MM.1S (cell line): ENCODE measurements around the gene USP38.
"Not testable (repeated sequence)": the region's sequence is repeated elsewhere in the genome, so short reads cannot be mapped to it uniquely, and the experiment has no call there.

Experiments
- DNase-seq: peaks from one replicate; pipeline ENCODE4 v3.0.0-alpha.2; 2015
- H2AFZ ChIP-seq: fragments of 300-600 bp; sonication (generic); 2 replicates; pipeline ENCODE4 v1.6.0; 2016; ENCODE audit warnings: antibody characterized with exemption, low read length
- H3F3A ChIP-seq: fragments of 300-600 bp; sonication (generic); 2 replicates; pipeline ENCODE4 v1.6.1; 2016; ENCODE audit warnings: mild to moderate bottlenecking, antibody characterized with exemption, low read length, moderate library complexity, mixed read lengths; ENCODE audit not compliant: insufficient read depth
- H3K27ac ChIP-seq: fragments of 300-600 bp; sonication (generic); 2 replicates; pipeline ENCODE4 v1.5.1; 2016; ENCODE audit warnings: mild to moderate bottlenecking, low read length
- H3K27me3 ChIP-seq: fragments of 300-600 bp; sonication (generic); replicated peaks from 2 replicates; pipeline ENCODE4 v1.6.0; 2016; ENCODE audit warnings: low read length; ENCODE audit not compliant: insufficient read depth
- H3K36me3 ChIP-seq: fragments of 300-600 bp; sonication (generic); replicated peaks from 2 replicates; pipeline ENCODE4 v1.6.1; 2016; ENCODE audit warnings: mild to moderate bottlenecking, low read length, mixed read lengths; ENCODE audit not compliant: insufficient read depth
- H3K4me1 ChIP-seq: fragments of 300-600 bp; sonication (generic); 2 replicates; pipeline ENCODE4 v1.6.1; 2016; ENCODE audit warnings: low read length, mixed read lengths
- H3K4me2 ChIP-seq: fragments of 300-600 bp; sonication (generic); 2 replicates; pipeline ENCODE4 v1.6.0; 2016; ENCODE audit warnings: low read depth, low read length
- H3K4me3 ChIP-seq: fragments of 300-600 bp; sonication (generic); 2 replicates; pipeline ENCODE4 v1.5.1; 2016; ENCODE audit warnings: low read length, mixed read lengths
- H3K79me2 ChIP-seq: fragments of 300-600 bp; sonication (generic); 2 replicates; pipeline ENCODE4 v1.6.1; 2016; ENCODE audit warnings: mixed run types, low read length, mixed read lengths
- H3K9ac ChIP-seq: fragments of 300-600 bp; sonication (generic); 2 replicates; pipeline ENCODE4 v1.6.1; 2016; ENCODE audit warnings: low read length, mixed read lengths
- H3K9me2 ChIP-seq: fragments of 300-600 bp; sonication (generic); replicated peaks from 2 replicates; pipeline ENCODE4 v1.6.1; 2016; ENCODE audit warnings: mild to moderate bottlenecking, low read length, mixed read lengths; ENCODE audit not compliant: insufficient read depth
- H3K9me3 ChIP-seq: fragments of 300-600 bp; sonication (generic); replicated peaks from 2 replicates; pipeline ENCODE4 v1.6.1; 2016; ENCODE audit warnings: mild to moderate bottlenecking, low read length, mixed read lengths; ENCODE audit not compliant: insufficient read depth
- H4K20me1 ChIP-seq: fragments of 300-600 bp; sonication (generic); 2 replicates; pipeline ENCODE4 v1.6.1; 2016; ENCODE audit warnings: mild to moderate bottlenecking, low read length, moderate library complexity, mixed read lengths; ENCODE audit not compliant: insufficient read depth
- EZH2 ChIP-seq: fragments of 300-600 bp; sonication (generic); optimal IDR thresholded peaks from 2 replicates; pipeline ENCODE3; 2017; ENCODE audit warnings: low read depth, mild to moderate bottlenecking, antibody characterized with exemption, low read length, mixed read lengths
- EZH2phosphoT487 ChIP-seq: fragments of 300-600 bp; sonication (generic); IDR thresholded peaks from 2 replicates; pipeline ENCODE4 v1.6.1; 2018; ENCODE audit warnings: antibody characterized with exemption, low read length
- TF ChIP-seq, protein P1 (sequence below): fragments of 300-600 bp; sonication (generic); IDR thresholded peaks from 2 replicates; pipeline ENCODE4 v1.5.1; 2016; ENCODE audit warnings: antibody characterized with exemption, low read length, mixed read lengths

USP38 gene

GRCh38 chr4:143148521-143148920 lies 36.2 kb upstream of the USP38 start:
- Histone ChIP-seq H3K4me3 (no peak overlapping the region), H3K27ac (no peak overlapping the region), H3K36me3 (no peaks in the 10 kb centered on the region), H2AFZ (no peak overlapping the region), H3K79me2 (no peaks in the 10 kb centered on the region), H3K9me3 (no peaks in the 10 kb centered on the region), H3K4me1 (no peaks in the 10 kb centered on the region), H3K9me2 (no peaks in the 10 kb centered on the region), H3K4me2 (no peak overlapping the region), H3K27me3 (no peaks in the 10 kb centered on the region), H3F3A (no peaks in the 10 kb centered on the region), H3K9ac (no peak overlapping the region), H4K20me1 (no peaks in the 10 kb centered on the region)
- DNase-seq = no peak
- TF ChIP-seq, protein P1, sequence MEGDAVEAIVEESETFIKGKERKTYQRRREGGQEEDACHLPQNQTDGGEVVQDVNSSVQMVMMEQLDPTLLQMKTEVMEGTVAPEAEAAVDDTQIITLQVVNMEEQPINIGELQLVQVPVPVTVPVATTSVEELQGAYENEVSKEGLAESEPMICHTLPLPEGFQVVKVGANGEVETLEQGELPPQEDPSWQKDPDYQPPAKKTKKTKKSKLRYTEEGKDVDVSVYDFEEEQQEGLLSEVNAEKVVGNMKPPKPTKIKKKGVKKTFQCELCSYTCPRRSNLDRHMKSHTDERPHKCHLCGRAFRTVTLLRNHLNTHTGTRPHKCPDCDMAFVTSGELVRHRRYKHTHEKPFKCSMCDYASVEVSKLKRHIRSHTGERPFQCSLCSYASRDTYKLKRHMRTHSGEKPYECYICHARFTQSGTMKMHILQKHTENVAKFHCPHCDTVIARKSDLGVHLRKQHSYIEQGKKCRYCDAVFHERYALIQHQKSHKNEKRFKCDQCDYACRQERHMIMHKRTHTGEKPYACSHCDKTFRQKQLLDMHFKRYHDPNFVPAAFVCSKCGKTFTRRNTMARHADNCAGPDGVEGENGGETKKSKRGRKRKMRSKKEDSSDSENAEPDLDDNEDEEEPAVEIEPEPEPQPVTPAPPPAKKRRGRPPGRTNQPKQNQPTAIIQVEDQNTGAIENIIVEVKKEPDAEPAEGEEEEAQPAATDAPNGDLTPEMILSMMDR = no peak
- no peak for TF ChIP-seq EZH2
- TF ChIP-seq EZH2phosphoT487 = no peak

GRCh38 chr4:143156853-143157252 lies 27.9 kb upstream of the USP38 start:
- no peak overlapping the region for H3K4me3 ChIP-seq
- no peaks in the 10 kb centered on the region for H3K27me3 ChIP-seq
- TF ChIP-seq EZH2phosphoT487 (no peak), EZH2 (no peak)
- TF ChIP-seq, protein P1 = no peak
- no peak overlapping the region for H3K4me2 ChIP-seq
- no peaks in the 10 kb centered on the region for H4K20me1 ChIP-seq
- H3K9me3 ChIP-seq = no peaks in the 10 kb centered on the region
- no peak for DNase-seq
- no peaks in the 10 kb centered on the region for H3K36me3 ChIP-seq
- no peak overlapping the region for H2AFZ ChIP-seq
- H3K79me2 ChIP-seq = no peaks in the 10 kb centered on the region
- H3F3A ChIP-seq = no peaks in the 10 kb centered on the region
- no peaks in the 10 kb centered on the region for H3K9me2 ChIP-seq
- no peak overlapping the region for H3K27ac ChIP-seq
- no peaks in the 10 kb centered on the region for H3K4me1 ChIP-seq
- H3K9ac ChIP-seq = no peak overlapping the region

DNA sequence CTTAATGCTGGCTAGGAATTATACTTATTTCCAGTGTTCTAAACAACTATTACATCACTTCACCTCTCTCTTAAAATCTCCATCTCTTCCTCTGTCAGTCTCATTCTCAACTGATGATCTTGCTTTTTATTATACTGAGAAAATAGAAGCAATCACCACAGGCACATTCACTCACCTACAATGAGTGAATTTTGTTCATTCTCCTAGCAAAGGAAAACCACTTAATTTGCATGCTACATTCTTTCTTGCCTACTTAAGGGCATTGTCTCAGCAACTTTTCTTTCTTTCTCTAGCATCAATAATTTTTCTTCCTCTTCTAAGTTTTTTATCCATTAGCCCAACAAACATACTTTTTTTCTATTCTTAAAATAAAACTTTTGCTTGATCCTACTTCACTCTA lies 21.1 kb upstream of the USP38 start:
- no peak overlapping the region for H3K27ac ChIP-seq
- H3K36me3 ChIP-seq = no peaks in the 10 kb centered on the region
- H3K9me3 ChIP-seq = no peaks in the 10 kb centered on the region
- H3K4me1 ChIP-seq = peaks cover 11% of the 10 kb centered on the region; the same call in 1 of the 2 replicates
- H4K20me1 ChIP-seq = no peaks in the 10 kb centered on the region
- H3K4me3 ChIP-seq = no peak overlapping the region
- H3F3A ChIP-seq = no peaks in the 10 kb centered on the region
- H3K27me3 ChIP-seq = no peaks in the 10 kb centered on the region
- H2AFZ ChIP-seq = no peak overlapping the region
- DNase-seq = peak; percentile 36
- H3K4me2 ChIP-seq = no peak overlapping the region
- no peaks in the 10 kb centered on the region for H3K9me2 ChIP-seq
- TF ChIP-seq, protein P1 = no peak
- TF ChIP-seq EZH2phosphoT487 = no peak
- H3K9ac ChIP-seq = no peak overlapping the region
- H3K79me2 ChIP-seq = no peaks in the 10 kb centered on the region

GRCh38 chr4:143166722-143167121 lies 18.0 kb upstream of the USP38 start:
- H3K9ac ChIP-seq, H3K9me2 ChIP-seq, DNase-seq, H3K4me3 ChIP-seq, H3K27ac ChIP-seq, H3K9me3 ChIP-seq, H3F3A ChIP-seq, H3K79me2 ChIP-seq, H3K36me3 ChIP-seq, H2AFZ ChIP-seq, H3K4me2 ChIP-seq, H4K20me1 ChIP-seq, H3K27me3 ChIP-seq: not testable (repeated sequence)
- H3K4me1 ChIP-seq = peaks cover 11% of the 10 kb centered on the region; the same call in 1 of the 2 replicates
